GM20000 (cell line): ENCODE results near the gene C13orf42.
"Not testable (repeated sequence)": the region's sequence is repeated elsewhere in the genome, so short reads cannot be mapped to it uniquely, and the experiment has no call there.

Experiments used
- DNase-seq: peaks from one replicate; pipeline ENCODE4 v3.0.0; 2012; ENCODE audit warnings: low spot score
- TF ChIP-seq, protein P1 (sequence below): IDR thresholded peaks from 2 replicates; pipeline ENCODE4 v1.5.1; 2012; ENCODE audit warnings: mild to moderate bottlenecking, control low read depth; ENCODE audit errors: extremely low read depth, missing control alignments

The C13orf42 gene

DNA sequence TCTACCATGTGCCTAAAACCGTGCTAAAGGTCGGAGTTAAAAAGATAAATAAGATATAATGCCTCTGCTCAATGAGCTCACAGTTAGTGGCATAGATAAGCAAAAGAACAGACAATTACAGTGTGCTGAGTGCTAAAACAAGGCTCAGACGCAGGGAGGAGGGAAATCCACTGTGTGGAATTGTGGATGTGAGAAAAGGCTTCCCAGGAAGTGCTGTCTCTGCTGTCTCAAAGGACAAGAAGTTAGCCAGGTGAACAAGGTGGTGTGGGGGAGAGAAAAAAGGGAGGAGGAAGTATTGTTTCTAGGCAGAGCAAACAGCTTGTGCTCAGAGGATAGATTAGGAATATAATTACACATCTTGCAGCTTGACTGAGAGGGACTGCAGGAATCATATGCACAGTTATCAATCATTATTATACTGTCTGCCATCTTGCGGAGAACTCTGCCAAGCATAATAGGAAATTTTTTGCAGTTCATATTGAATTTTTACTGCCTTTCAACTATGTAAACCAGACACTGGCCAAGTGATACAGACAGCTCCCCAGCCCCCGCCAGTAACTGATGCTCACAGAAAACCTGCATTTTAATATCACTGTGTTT, 9.3 kb downstream of the C13orf42 start:
- DNase-seq: no peak
- TF ChIP-seq, protein P1, sequence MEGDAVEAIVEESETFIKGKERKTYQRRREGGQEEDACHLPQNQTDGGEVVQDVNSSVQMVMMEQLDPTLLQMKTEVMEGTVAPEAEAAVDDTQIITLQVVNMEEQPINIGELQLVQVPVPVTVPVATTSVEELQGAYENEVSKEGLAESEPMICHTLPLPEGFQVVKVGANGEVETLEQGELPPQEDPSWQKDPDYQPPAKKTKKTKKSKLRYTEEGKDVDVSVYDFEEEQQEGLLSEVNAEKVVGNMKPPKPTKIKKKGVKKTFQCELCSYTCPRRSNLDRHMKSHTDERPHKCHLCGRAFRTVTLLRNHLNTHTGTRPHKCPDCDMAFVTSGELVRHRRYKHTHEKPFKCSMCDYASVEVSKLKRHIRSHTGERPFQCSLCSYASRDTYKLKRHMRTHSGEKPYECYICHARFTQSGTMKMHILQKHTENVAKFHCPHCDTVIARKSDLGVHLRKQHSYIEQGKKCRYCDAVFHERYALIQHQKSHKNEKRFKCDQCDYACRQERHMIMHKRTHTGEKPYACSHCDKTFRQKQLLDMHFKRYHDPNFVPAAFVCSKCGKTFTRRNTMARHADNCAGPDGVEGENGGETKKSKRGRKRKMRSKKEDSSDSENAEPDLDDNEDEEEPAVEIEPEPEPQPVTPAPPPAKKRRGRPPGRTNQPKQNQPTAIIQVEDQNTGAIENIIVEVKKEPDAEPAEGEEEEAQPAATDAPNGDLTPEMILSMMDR: no peak

DNA sequence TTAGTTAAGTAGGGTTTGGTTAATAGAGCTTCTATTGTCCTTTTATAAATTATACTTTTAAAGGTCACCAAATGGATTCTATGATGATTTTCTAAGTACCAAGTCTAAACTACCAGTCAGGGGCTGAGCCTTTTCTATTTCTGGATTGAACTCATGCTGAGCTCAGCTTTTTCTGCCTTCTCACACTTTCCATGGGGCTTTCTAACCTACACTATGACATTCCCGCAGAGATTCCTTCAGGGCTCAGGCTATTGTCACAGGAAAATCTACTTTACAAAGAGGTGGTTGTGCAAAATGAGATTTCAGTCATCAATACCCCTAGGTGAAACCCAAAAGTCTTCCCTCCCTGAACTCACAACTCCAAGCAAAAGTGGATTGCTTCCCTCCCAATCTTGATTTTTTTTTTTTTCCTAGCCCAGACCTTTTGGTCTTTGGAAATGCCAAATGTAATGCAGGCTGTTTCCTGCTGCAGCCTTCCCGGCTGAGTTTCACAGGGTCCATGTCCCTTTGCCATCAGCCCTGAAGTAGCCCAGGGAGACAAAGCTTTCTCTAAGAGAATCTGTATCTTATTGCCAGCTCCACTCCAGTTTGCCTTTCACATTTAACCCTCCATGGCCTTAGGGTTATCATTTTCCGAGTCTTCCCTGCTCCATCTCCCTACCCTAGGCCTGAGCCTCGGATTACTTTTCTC, 13.6 kb downstream of the C13orf42 start:
- TF ChIP-seq, protein P1: no peak
- DNase-seq: no peak

DNA sequence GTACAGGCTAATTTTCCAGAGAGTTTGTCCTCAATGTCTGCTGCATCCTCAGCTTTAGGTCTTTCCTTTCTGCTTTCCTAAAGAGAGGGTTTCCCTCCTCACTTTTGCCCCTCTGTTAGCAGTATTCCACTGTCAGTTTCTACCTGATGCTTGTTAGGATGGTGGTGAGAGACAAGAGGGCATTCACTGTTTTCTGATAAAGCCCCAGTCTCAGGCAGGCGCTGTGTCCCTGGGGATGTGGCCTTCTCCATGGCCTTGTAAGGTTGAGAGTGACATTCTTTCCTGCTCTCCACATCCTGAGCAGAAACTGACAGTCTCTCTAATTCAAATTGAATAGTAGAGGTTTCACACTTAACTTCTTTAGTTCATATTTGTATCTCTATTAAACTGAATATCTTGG, 14.9 kb downstream of the C13orf42 start:
- TF ChIP-seq, protein P1: no peak
- no peak for DNase-seq

DNA sequence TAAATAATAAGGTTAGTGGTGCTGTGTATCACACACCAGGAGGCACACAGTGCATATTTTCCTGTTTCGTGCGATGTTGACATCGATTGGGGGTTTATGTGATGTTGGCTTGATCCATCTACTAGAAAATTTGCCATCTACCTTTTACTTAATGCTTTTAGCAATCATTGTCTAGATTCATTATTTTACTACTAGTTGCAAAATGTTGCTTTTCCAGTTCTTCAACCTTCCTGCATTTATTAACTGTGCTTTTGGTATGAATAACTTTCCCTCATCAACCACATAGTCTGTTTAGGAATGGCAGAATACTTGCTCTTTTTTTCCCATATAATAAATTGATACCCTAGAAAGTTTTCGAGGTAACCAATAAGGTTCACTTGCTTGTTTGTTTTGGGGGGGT, 17.5 kb downstream of the C13orf42 start:
- DNase-seq: no peak
- TF ChIP-seq, protein P1: no peak

DNA sequence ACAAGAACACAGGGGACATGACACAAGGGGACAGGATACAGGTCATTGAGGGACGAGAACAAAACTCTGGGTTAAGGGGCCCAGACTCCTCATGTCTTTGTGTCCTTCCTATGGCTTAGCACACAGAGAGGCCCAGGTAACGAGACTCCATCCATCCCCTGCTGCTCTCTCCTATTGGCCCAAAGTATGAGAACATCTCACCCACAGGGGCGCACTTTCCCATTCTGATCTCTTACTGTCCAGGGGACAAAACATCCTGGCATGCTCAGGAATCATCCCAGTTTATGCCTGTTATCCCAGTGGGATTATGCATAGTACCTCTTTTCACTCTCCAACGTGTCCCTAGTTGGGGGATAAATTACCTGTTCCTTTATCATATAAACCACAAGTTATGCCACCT, 19.2 kb downstream of the C13orf42 start:
- TF ChIP-seq, protein P1: no peak
- no peak for DNase-seq

DNA sequence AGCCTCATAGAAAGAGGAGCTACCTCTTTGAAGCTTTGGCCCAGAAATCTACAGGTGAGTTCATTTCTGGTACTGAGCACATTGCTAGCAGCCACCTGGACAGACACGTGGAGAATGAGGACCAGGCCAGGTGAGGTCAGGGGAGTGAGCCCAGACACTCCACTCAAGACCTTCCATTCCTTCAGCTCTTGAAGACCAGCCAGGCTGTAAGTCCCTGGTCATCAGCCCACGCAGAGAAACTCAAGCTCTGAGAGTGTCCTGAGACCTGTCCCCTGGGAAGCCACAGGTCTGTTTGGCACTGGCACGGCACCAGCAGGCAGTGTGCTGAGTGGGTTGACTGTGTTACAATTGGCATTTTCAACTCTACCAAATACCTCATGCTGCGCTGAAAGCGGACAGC, 27.4 kb downstream of the C13orf42 start:
- no peak for DNase-seq
- TF ChIP-seq, protein P1: no peak

DNA sequence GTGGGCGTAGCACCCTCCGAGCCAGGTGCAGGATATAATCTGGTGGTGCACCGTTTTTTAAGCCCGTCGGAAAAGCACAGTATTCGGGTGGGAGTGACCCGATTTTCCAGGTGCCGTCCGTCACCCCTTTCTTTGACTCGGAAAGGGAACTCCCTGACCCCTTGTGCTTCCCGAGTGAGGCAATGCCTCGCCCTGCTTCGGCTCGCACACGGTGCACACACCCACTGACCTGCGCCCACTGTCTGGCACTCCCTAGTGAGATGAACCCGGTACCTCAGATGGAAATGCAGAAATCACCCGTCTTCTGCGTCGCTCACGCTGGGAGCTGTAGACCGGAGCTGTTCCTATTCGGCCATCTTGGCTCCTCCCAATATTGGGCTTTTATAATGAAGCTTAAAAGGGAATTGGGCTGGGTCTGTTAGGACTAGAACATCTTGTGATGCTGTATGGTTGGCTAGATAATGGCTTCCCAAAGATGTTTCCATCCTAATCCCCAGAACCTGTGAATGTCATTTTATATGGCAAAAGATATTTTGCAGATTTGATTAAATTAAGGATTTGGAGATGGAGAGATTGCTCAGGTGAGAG, 30.5 kb downstream of the C13orf42 start:
- not testable (repeated sequence) for DNase-seq
